Measurements from ENCODE around the gene TEC.

TEC gene

GRCh38 chr4:48271626-48272025 lies 2.0 kb upstream of the TEC start:
- H3K27me3 ChIP-seq: no peaks in the 10 kb centered on the region
- no peaks in the 10 kb centered on the region for H3K9me3 ChIP-seq
- no peak overlapping the region for H3K27ac ChIP-seq
- H3K36me3 ChIP-seq: no peaks in the 10 kb centered on the region
- intact Hi-C loops (cut with DNase I; ENCODE audit: low total_unique reads): loop anchor here (2.0 kb wide), 1 partner anchor 67 kb away; no protein-coding TSS in a partner anchor
- DNase-seq: no peak
- H3K4me1 ChIP-seq: peaks cover 0 to 12% (median 4%) of the 10 kb centered on the region in 4 donors
- no peak overlapping the region for H3K4me3 ChIP-seq
- no peak for TF ChIP-seq CTCF (IDR thresholded peaks at IDR 0.05)

- Histone ChIP-seq H3K9me3 (no peaks in the 10 kb centered on the region), H3K4me1 (peaks cover 0 to 12% (median 4%) of the 10 kb centered on the region in 4 donors), H3K27ac (peak overlapping the region in 1 of 2 donors; percentile 82), H3K36me3 (no peaks in the 10 kb centered on the region), H3K4me3 (no peak overlapping the region), H3K27me3 (no peaks in the 10 kb centered on the region)
- no peak for TF ChIP-seq CTCF (IDR thresholded peaks at IDR 0.05)
- no peak for DNase-seq
- intact Hi-C loops (cut with DNase I; ENCODE audit: low total_unique reads): loop anchor here (2.0 kb wide), 1 partner anchor 68 kb away; no protein-coding TSS in a partner anchor
These were observed 1.4 kb upstream of the TEC start for GRCh38 chr4:48270951-48271473.

GRCh38 chr4:48270523-48270897 lies 872 bp upstream of the TEC start:
- Histone ChIP-seq H3K27me3 (no peaks in the 10 kb centered on the region), H3K4me1 (peaks cover 0 to 12% (median 4%) of the 10 kb centered on the region in 4 donors), H3K9me3 (no peaks in the 10 kb centered on the region), H3K36me3 (no peaks in the 10 kb centered on the region), H3K4me3 (peak overlapping the region; percentile 86 to 92), H3K27ac (peak overlapping the region; percentile 81 to 82)
- intact Hi-C loops (cut with DNase I; ENCODE audit: low total_unique reads): loop anchor here (2.0 kb wide), 1 partner anchor 68 kb away; no protein-coding TSS in a partner anchor
- TF ChIP-seq CTCF (IDR thresholded peaks at IDR 0.05): no peak
- DNase-seq: no peak

- Histone ChIP-seq H3K27ac (peak overlapping the region; percentile 81 to 82), H3K9me3 (no peaks in the 10 kb centered on the region), H3K36me3 (no peaks in the 10 kb centered on the region), H3K4me3 (peak overlapping the region; percentile 86 to 92), H3K4me1 (peaks cover 0 to 12% (median 4%) of the 10 kb centered on the region in 4 donors), H3K27me3 (no peaks in the 10 kb centered on the region)
- peak; percentile 5 to 24 for TF ChIP-seq CTCF (IDR thresholded peaks at IDR 0.05)
- peak; percentile 94 to 95 for DNase-seq
- intact Hi-C loops (cut with DNase I; ENCODE audit: low total_unique reads): loop anchor here (2.0 kb wide), 1 partner anchor 69 kb away; no protein-coding TSS in a partner anchor
These were observed 354 bp upstream of the TEC start for GRCh38 chr4:48269861-48270522.

DNA sequence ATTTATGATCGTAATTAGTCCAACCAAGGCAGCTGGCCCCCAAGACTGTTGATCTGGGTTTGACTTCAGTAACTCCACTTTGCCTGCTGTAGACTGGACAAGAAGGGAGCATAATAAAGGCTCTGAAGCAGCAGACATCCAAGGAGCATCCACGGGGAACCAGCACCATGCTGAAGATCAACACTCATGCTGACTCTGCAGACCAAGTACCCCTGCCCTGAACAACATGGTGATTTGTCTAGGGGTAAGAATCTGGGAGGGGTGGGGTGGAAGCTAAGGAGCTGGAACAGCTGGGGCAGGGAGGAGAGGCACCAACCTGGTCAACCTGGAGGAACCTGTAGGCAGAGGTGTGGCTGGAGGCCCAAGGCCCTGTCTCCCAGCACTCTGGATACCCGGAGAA lies 2.1 kb downstream of the TEC start:
- intact Hi-C loops (cut with DNase I; ENCODE audit: low total_unique reads): no loop called here
- no peaks in the 10 kb centered on the region for H3K36me3 ChIP-seq
- no peak overlapping the region for H3K27ac ChIP-seq
- peaks cover 0 to 12% (median 4%) of the 10 kb centered on the region in 4 donors for H3K4me1 ChIP-seq
- H3K9me3 ChIP-seq: no peaks in the 10 kb centered on the region
- no peak overlapping the region for H3K4me3 ChIP-seq
- no peaks in the 10 kb centered on the region for H3K27me3 ChIP-seq
- TF ChIP-seq CTCF (IDR thresholded peaks at IDR 0.05): no peak
- no peak for DNase-seq
